Activated naive CD4-positive, alpha-beta T cell (primary cell): Measurements from ENCODE around the gene ITPR3.

Experiments
- DNase-seq, 4 experiments: peaks; one replicate each; lab custom pipeline; 2025; lab: John Stamatoyannopoulos, UW

Gene ITPR3

GRCh38 chr6:33638556-33638955, 17.4 kb downstream of the ITPR3 start:
- DNase-seq = no peak

GRCh38 chr6:33639559-33639958, 18.4 kb downstream of the ITPR3 start:
- no peak for DNase-seq

GRCh38 chr6:33640361-33640760, 19.2 kb downstream of the ITPR3 start:
- no peak for DNase-seq

- no peak for DNase-seq
These were observed 20.0 kb downstream of the ITPR3 start for GRCh38 chr6:33641144-33641543.

GRCh38 chr6:33641602-33642001, 20.5 kb downstream of the ITPR3 start:
- no peak for DNase-seq

GRCh38 chr6:33642897-33643296, 21.8 kb downstream of the ITPR3 start:
- DNase-seq = no peak

- no peak for DNase-seq
These were observed 30.3 kb downstream of the ITPR3 start for GRCh38 chr6:33651403-33651802.

- DNase-seq = no peak
These were observed 30.9 kb downstream of the ITPR3 start for GRCh38 chr6:33652002-33652401.

- DNase-seq = no peak
These were observed 33.9 kb downstream of the ITPR3 start for GRCh38 chr6:33654831-33655554.

GRCh38 chr6:33656844-33657243, 35.7 kb downstream of the ITPR3 start:
- DNase-seq = no peak

- DNase-seq = no peak
These were observed 38.0 kb downstream of the ITPR3 start for GRCh38 chr6:33658982-33659689.

- no peak for DNase-seq
These were observed 38.9 kb downstream of the ITPR3 start for GRCh38 chr6:33659986-33660385.

GRCh38 chr6:33661106-33661838, 40.1 kb downstream of the ITPR3 start:
- DNase-seq = no peak

- no peak for DNase-seq
These were observed 41.2 kb downstream of the ITPR3 start for GRCh38 chr6:33662318-33662717.

GRCh38 chr6:33663028-33663427, 41.9 kb downstream of the ITPR3 start:
- no peak for DNase-seq

- no peak for DNase-seq
These were observed 42.8 kb downstream of the ITPR3 start for GRCh38 chr6:33663727-33664449.

GRCh38 chr6:33664506-33665057, 43.5 kb downstream of the ITPR3 start:
- DNase-seq = no peak

- no peak for DNase-seq
These were observed 44.8 kb downstream of the ITPR3 start for GRCh38 chr6:33665957-33666356.

GRCh38 chr6:33667072-33667471, 46.0 kb downstream of the ITPR3 start:
- no peak for DNase-seq

GRCh38 chr6:33667776-33668175, 46.7 kb downstream of the ITPR3 start:
- no peak for DNase-seq

GRCh38 chr6:33668328-33668727, 47.2 kb downstream of the ITPR3 start:
- no peak for DNase-seq

- peak in 2 of 4 experiments; percentile 62 to 63 for DNase-seq
These were observed 47.8 kb downstream of the ITPR3 start for GRCh38 chr6:33668914-33669313.
